ENCODE data around the gene PDCD1LG2. TPM values are rescaled to one million over a fixed set of nuclear protein-coding genes. Genes with fewer than 3 reads are reported as not detected.

The PDCD1LG2 gene
- total and polyA plus RNA-seq, 2 experiments from 2014 or later = not detected

GRCh38 chr9:5557606-5558587, 47.6 kb downstream of the PDCD1LG2 start:
- H3K27ac Mint-ChIP-seq = no peak overlapping the region
- no peak for DNase-seq (ENCODE audit: low spot score)
- no peak overlapping the region for H3K4me3 Mint-ChIP-seq

More at GRCh38 chr9:5557606-5558587, 47.6 kb downstream of the PDCD1LG2 start:
- no peaks in the 10 kb centered on the region for H4K20me1 ChIP-seq (replicated peaks; ENCODE audit: insufficient read depth)
- peaks cover 2% of the 10 kb centered on the region for H3K27me3 Mint-ChIP-seq (ENCODE audit: insufficient read depth, low read depth, poor library complexity)
- no peaks in the 10 kb centered on the region; the same call in 2 of the 3 replicates for H3K9me3 Mint-ChIP-seq
- H3K4me2 ChIP-seq = no peak overlapping the region
- H3K79me2 ChIP-seq (replicated peaks; ENCODE audit: insufficient read depth) = no peaks in the 10 kb centered on the region
- H3K27ac ChIP-seq (ENCODE audit: low read depth) = no peak overlapping the region
- no peak overlapping the region for H3K4me3 ChIP-seq
- H3K36me3 ChIP-seq (ENCODE audit: insufficient read depth) = no peaks in the 10 kb centered on the region
- H3F3A ChIP-seq (replicated peaks; ENCODE audit: low read depth) = no peaks in the 10 kb centered on the region
- no peaks in the 10 kb centered on the region for H3K4me1 ChIP-seq (ENCODE audit: insufficient read depth)
- no peaks in the 10 kb centered on the region for H3K4me1 Mint-ChIP-seq
- no peak for ATAC-seq
- 0 out of 2 replicates have a peak overlapping the region, but pooled peaks have one; percentile 43 for H2AFZ ChIP-seq
- H3K9me2 ChIP-seq (ENCODE audit: insufficient read depth) = 0 out of 2 replicates have a peak, but pooled peaks cover 2% of the 10 kb centered on the region
- no peaks in the 10 kb centered on the region; the same call in 1 of the 2 replicates for H3K27me3 ChIP-seq (ENCODE audit: insufficient read depth)
- TF ChIP-seq ZNF331 (CRISPR knock-in tag; IDR thresholded peaks at IDR 0.05; ENCODE audit: low read depth) = no peak
- TF ChIP-seq CTCF (conservative IDR thresholded peaks at IDR 0.05; ENCODE audit: low read depth in 2 of 2) = no peak
- no peak for TF ChIP-seq JUNB (IDR thresholded peaks at IDR 0.05; ENCODE audit: unreplicated experiment)
- no peak for TF ChIP-seq ETS1 (IDR thresholded peaks at IDR 0.05)
- no peak for TF ChIP-seq EZH2 (IDR thresholded peaks at IDR 0.05; ENCODE audit: low read depth, unreplicated experiment)
- TF ChIP-seq STAT1 (IDR thresholded peaks at IDR 0.05; ENCODE audit: unreplicated experiment) = no peak
- TF ChIP-seq REST (IDR thresholded peaks at IDR 0.05; ENCODE audit: unreplicated experiment) = no peak
- no peak for TF ChIP-seq CREB1 (CRISPR knock-in tag; IDR thresholded peaks at IDR 0.05; ENCODE audit: low read depth)
- no peak for TF ChIP-seq ZNF462 (CRISPR knock-in tag; IDR thresholded peaks at IDR 0.05)
- no peak for TF ChIP-seq NANOG (IDR thresholded peaks at IDR 0.05; ENCODE audit: borderline replicate concordance)
- TF ChIP-seq EZH2phosphoT487 (IDR thresholded peaks at IDR 0.05; ENCODE audit: unreplicated experiment) = no peak
- TF ChIP-seq ZNF114 (CRISPR knock-in tag; IDR thresholded peaks at IDR 0.05) = no peak
- no peak for TF ChIP-seq POLR2AphosphoS5 (IDR thresholded peaks at IDR 0.05; ENCODE audit: low read depth)
- H3K36me3 Mint-ChIP-seq (ENCODE audit: low read depth) = no peaks in the 10 kb centered on the region

All from GM23338 (cell line).